GM12892 (cell line): ENCODE results near the gene MCC.

ENCODE experiments used
- POLR2A ChIP-seq: IDR thresholded peaks from 2 replicates; pipeline ENCODE4 v1.6.1; 2011; ENCODE audit warnings: low read depth, low read length, control low read depth
- POLR2AphosphoS5 ChIP-seq: IDR thresholded peaks from 2 replicates; pipeline ENCODE4 v1.6.1; 2011; ENCODE audit warnings: low read depth, low read length, control low read depth

DNA sequence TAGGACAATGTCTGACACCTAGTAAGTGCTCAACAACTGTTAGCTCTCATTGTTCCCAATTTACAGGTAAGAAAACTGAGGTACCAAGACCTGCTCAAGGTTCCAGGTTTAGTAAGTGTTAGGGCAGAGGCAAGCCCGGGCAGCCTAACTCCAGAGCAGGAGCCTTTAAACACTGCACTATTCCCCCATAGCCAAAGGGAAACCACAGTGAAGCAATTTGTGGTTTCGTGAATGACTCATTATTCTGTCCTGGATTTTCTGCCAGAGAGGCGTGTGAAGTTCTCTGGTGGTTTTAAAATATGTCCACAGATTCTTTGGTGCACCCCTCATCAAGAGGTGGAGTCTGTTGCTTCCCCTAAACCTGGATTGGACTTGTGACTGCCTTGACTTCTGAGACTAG, 1.0 kb upstream of the MCC start:
- no peak for TF ChIP-seq POLR2A
- TF ChIP-seq POLR2AphosphoS5: no peak
